ENCODE measurements around the gene CELA2B. TPM values are rescaled to one million over a fixed set of nuclear protein-coding genes. Genes with fewer than 3 reads are reported as not detected.

CELA2B gene
- total and polyA plus RNA-seq, 9 of the 15 experiments (the other 6 are each of a cell fraction or from before 2014, with no cell fraction given): 0.25 to 2.1 (median 0.38) TPM; not detected in 5

DNA sequence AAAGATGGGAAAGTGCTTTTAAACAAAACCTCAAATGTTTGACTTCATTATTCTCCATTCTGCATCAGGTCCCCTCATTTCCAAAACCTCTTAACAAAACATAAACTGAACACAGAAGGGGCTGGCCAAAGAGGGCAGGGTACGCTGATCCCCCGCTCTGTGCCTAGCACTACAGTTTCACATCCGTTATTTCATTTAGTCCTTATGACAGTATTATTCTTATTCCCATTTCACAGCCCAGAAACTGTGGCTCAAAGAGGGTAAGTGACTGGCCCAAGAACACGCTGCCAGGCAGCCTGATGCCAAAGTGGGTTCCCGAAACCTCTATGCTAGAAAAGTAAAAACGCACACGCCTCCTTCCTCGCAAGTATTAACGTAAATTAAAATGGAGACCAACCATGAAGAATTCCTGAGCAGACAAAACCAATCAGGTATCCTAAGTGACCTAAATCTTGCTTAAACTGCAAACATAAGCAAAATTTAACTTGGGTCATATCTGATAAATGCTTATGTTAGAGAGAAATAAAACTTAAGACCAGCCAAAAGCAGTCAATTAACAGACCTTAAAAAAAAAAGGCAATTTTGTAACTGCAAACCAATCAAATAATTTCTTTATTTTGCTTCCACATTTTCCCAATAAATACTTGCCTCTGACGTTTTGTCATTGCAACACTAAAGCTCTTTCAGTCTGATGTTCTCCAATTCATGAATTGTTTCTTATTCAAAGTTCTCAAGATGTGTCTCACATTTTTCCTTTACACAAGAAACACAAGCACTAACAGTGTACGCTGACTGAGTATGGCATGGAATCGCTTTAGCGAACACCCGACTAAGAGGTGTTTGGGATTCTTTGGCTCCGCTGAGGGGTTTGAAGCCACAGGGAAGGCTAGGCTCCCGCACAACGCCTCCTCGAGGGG lies 47.5 kb downstream of the CELA2B start (continued):
- TF ChIP-seq, protein P1, sequence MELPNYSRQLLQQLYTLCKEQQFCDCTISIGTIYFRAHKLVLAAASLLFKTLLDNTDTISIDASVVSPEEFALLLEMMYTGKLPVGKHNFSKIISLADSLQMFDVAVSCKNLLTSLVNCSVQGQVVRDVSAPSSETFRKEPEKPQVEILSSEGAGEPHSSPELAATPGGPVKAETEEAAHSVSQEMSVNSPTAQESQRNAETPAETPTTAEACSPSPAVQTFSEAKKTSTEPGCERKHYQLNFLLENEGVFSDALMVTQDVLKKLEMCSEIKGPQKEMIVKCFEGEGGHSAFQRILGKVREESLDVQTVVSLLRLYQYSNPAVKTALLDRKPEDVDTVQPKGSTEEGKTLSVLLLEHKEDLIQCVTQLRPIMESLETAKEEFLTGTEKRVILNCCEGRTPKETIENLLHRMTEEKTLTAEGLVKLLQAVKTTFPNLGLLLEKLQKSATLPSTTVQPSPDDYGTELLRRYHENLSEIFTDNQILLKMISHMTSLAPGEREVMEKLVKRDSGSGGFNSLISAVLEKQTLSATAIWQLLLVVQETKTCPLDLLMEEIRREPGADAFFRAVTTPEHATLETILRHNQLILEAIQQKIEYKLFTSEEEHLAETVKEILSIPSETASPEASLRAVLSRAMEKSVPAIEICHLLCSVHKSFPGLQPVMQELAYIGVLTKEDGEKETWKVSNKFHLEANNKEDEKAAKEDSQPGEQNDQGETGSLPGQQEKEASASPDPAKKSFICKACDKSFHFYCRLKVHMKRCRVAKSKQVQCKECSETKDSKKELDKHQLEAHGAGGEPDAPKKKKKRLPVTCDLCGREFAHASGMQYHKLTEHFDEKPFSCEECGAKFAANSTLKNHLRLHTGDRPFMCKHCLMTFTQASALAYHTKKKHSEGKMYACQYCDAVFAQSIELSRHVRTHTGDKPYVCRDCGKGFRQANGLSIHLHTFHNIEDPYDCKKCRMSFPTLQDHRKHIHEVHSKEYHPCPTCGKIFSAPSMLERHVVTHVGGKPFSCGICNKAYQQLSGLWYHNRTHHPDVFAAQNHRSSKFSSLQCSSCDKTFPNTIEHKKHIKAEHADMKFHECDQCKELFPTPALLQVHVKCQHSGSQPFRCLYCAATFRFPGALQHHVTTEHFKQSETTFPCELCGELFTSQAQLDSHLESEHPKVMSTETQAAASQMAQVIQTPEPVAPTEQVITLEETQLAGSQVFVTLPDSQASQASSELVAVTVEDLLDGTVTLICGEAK (IDR thresholded peaks at IDR 0.05): peak; percentile 69
- TF ChIP-seq, protein P1 (CRISPR knock-in tag; IDR thresholded peaks at IDR 0.05): no peak
- TF ChIP-seq MAFF (IDR thresholded peaks at IDR 0.05; ENCODE audit: low read length): peak; percentile 90
- TF ChIP-seq NFATC3 (IDR thresholded peaks at IDR 0.05): 0 out of 2 replicates have a peak, but pooled peaks have one; percentile 15
- TF ChIP-seq, protein P2, sequence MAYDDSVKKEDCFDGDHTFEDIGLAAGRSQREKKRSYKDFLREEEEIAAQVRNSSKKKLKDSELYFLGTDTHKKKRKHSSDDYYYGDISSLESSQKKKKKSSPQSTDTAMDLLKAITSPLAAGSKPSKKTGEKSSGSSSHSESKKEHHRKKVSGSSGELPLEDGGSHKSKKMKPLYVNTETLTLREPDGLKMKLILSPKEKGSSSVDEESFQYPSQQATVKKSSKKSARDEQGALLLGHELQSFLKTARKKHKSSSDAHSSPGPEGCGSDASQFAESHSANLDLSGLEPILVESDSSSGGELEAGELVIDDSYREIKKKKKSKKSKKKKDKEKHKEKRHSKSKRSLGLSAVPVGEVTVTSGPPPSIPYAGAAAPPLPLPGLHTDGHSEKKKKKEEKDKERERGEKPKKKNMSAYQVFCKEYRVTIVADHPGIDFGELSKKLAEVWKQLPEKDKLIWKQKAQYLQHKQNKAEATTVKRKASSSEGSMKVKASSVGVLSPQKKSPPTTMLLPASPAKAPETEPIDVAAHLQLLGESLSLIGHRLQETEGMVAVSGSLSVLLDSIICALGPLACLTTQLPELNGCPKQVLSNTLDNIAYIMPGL (CRISPR knock-in tag; IDR thresholded peaks at IDR 0.05): no peak
- TF ChIP-seq TCFL5 (CRISPR knock-in tag; conservative IDR thresholded peaks at IDR 0.05): no peak
- no peak for TF ChIP-seq ATF1 (CRISPR knock-in tag; IDR thresholded peaks at IDR 0.05)
- TF ChIP-seq ATF1 (tag; IDR thresholded peaks at IDR 0.05): 0 out of 2 replicates have a peak, but pooled peaks have one; percentile 14
